A549 treated with AZD9567 at 1 μM for 4 hours (cell line): Measurements from ENCODE around the gene PDXP. TPM values are rescaled to one million over a fixed set of nuclear protein-coding genes. Genes with fewer than 3 reads are reported as not detected.

Experiments used
- total RNA-seq: library from RNA; stranded (reverse); fragments of 200-300 nt; extraction: Qiagen RNA extraction; gene quantifications from 5 replicates; pipeline ENCODE4 v1.2.3, GENCODE V29; 2022; ENCODE audit not compliant: insufficient read depth

The PDXP gene, protein sequence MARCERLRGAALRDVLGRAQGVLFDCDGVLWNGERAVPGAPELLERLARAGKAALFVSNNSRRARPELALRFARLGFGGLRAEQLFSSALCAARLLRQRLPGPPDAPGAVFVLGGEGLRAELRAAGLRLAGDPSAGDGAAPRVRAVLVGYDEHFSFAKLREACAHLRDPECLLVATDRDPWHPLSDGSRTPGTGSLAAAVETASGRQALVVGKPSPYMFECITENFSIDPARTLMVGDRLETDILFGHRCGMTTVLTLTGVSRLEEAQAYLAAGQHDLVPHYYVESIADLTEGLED
- total RNA-seq = 18.0 to 23.4 TPM (median 19.4 TPM) in 5 replicates

DNA sequence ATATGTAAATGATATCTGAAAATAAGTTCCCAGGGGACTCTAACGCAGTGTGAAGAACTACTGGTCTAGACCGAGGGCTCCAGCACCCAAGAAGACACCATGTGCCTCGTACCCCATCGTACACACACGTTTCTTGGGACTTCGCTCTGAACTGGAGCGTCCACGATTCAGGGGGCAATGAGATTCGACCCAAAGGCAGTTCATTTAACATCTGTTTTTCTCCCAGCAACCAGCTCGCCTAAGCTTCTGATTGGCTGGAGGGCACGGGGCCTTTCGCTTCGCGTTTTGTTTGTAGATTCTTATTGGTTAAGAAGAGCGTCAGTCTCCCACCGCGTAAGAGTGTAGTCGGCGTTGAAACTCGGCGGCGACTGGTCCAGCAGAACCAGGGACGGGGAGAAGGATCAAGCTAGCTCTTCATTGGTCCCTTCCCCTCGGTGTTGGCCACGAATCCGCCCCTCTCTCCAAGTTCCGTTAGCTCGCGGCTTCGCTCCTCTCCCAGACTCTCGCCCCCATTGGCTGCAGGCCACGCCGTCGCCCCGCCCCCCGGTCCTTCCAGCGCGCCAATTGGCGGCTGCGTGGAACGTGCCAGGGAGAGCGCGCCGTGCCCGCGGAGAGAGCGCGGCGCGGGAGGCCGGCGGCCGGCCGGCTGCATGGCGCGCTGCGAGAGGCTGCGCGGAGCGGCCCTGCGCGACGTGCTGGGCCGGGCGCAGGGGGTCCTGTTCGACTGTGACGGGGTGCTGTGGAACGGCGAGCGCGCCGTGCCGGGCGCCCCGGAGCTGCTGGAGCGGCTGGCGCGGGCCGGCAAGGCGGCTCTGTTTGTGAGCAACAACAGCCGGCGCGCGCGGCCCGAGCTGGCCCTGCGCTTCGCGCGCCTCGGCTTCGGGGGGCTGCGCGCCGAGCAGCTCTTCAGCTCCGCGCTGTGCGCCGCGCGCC lies at the start of gene PDXP:
Gene PDXP, plus strand, starts transcription at position 591 of the 933 bp plus-strand sequence. Its CDS starts 60 bp downstream, at position 651.

DNA sequence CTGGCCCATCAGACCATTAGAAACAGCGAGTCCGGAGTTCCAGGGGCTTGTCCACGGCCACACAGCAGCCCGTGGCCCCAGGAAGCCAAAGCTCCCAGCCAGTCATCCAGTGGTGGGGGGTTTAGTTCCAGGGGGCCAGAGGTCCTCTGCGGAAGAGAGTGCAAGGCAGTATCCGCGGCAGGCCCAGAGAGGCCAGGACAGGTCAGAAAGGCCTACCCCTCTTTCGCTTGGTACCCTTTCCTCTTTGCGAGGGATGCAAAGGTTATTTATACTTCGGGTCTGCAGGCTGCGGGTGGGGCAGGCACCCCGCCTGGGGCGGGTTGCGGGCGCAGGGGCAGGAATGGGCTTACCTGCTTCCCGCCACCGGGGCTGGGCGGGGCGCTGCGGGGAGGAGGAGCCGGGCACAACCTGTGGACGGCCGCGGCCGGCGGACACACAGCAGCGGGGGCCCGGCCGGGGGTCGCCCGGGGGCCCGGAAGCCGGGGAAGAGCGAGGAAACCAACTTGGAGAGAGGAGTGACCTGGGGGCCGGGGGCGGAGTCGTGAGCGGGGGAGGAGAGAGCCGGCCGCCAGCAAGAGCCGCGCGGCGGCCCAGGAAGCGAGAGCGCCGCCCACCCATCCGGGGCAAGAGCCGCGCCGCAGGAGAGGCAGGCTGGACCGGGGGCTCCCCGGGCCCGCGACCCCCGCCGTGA lies 19.3 kb upstream of the PDXP start, which contains the start of gene SH3BP1:
Gene SH3BP1, plus strand, starts transcription at position 600 of the 691 bp plus-strand sequence. CDS start 119 bp downstream, outside the sequence.

DNA sequence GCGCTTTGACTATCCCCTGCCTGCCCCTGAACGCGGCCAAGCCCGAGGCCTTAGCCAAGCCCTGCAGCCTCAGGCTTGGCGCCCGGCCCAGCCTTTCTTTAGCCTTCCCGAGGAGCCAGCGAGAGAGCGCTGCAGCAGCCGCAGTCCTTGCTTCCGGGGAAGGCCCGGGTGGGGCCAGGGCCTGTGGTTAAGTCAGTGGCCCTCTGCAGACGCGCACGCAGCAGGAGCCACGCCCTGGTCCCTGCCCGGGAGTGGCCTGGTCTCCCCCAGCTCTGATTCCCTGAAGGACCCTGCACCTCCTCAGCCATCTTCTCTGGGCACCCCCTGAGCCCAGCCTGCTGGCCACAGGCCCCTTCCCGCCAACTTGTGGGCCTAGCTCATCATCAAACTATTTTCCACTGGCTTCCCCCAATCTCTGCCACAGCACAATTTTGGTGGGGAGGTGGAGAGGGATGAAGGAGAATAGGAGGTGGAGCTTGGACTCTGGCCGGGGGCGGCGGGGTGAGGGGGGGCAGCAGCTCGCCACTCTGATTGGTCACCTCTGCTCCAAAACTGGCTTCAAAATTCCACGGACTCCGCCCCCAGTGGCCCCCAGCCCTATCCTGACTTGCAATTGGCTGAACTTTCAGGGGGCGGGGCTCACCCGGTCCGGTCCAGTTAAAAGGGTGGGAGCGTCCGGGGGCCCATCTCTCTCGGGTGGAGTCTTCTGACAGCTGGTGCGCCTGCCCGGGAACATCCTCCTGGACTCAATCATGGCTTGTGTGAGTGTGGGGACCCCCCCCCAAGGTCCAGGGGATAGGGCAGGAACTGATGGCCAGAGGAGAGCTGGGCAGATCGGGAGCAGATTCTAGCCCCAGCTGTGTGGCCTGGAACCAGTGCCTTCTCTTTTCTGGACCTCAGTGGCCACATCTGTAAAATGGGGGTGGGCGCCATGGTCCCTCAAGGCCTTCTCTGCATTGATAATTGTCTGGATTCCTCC lies 16.7 kb downstream of the PDXP start, which contains the start of gene LGALS1:
Gene LGALS1, plus strand, starts transcription at position 686 of the 979 bp plus-strand sequence. Its CDS starts 67 bp downstream, at position 753.

DNA sequence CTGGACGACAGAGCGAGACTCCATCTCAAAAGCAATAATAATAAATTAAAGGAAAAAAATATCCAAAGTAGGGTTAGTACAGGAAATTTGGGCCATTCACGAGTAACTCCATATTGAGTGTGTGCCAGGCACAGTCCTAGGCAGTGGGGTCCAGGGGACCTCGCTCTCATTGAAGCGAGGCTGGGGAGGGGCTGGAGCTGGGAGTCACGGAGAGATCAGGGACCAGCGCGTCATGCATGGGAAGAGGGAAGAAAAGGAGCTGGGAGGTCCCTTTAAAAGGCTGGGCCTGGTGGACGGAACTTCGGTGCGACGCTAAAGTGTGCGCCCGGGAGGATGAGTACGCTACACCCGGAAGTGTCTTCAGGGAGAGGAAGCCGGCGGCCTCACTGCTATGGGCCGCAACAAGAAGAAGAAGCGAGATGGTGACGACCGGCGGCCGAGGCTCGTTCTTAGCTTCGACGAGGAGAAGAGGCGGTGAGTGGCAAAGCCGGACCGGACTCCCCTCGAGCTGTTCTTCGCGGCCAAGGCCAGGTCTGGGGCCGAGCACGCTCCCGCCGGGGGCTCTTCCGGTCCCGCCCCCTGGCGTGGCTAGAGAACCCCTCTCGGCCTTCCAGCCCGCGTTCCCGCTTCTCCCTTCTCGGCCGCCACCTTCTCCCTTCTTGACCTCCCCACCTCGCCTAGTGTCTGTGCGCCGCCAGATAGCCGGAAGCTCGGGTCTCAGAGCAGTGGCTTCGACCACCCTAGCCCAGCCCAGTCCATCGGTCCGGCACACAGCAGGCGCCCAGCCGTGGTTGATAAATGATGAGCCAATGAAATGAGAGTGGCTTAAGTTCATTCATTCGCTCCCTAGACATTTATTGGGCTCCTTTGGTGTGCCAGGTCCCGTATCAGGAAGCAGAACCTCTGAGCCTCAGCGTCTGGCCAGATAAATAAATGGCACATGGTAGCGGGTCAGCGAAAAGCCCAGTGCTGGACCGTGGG lies 27.8 kb downstream of the PDXP start, which contains the start of gene NOL12:
Gene NOL12, plus strand, starts transcription at position 342 of the 981 bp plus-strand sequence. Its CDS starts 50 bp downstream, at position 392.

DNA sequence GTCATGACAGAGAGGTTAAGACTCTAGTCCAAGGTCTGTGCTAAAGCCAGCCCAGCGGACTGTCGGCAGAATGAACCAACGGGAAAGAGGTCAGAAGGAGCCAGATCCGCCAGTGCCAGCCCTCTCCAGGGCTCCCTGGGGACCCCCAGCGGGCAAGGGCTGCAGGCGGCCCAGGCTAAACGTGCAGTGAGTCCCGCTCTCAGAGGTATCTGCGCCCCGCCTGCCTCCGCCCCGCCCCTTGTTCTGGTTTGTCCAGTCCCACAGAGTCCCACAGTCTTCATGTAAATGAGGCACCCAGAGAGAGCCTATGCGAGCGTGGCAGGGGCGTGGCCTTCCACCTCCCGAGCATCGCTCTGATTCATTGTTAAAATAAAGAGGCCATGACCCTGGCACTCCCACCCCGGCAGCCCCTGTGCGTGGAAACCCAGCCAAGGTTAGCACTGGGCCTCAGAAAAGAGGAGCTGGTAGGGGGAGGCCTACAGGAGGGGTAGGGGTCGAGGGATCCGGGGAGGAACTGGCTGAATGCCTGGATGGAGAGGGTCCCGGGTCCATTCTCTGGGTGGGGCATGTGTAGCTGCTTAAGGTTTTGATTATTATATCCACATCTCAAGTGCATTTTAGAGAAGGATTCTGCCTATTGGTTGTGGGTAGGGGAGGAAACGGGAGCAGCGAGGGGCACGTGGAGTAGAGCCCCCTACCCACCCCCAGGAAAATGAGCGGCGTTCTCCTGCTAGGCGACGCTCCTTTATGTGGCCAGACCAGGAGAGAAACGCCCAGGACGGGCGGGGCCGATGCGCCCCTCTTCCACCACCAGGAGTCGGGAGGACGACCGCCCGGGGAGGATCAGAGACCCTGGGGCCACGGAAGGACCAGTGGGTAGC lies 38.4 kb downstream of the PDXP start, which contains the start of gene TRIOBP:
Gene TRIOBP, plus strand, starts transcription at position 392 of the 881 bp plus-strand sequence. CDS start 4,318 bp downstream, outside the sequence.

Other genes starting within 250 kb of the PDXP start
- 3.0 to 5.1 TPM (median 4.7 TPM) in 5 replicates for gene ELFN2, start 231.2 kb upstream of the PDXP start, total RNA-seq
- gene MFNG, start 172.3 kb upstream of the PDXP start, total RNA-seq = 0.98 to 5.4 TPM (median 1.2 TPM) in 5 replicates
- gene CARD10, start 139.3 kb upstream of the PDXP start, total RNA-seq = 19.4 to 30.5 TPM (median 28.8 TPM) in 5 replicates
- gene CDC42EP1, start 98.2 kb upstream of the PDXP start, total RNA-seq = 23.8 to 31.6 TPM (median 29.4 TPM) in 5 replicates
- 0.16 to 7.6 TPM (median 0.24 TPM) in 3 of 5 replicates, not detected in the others for gene LGALS2, start 78.6 kb upstream of the PDXP start, total RNA-seq
- 12.4 to 23.6 TPM (median 22.5 TPM) in 5 replicates for gene GGA1, start 49.9 kb upstream of the PDXP start, total RNA-seq
- gene SH3BP1, start 19.1 kb upstream of the PDXP start, total RNA-seq = 0.99 to 2.4 TPM (median 1.7 TPM) in 4 of 5 replicates, not detected in the other
- 1,142 to 1,386 TPM (median 1,326 TPM) in 5 replicates for gene LGALS1, start 16.9 kb downstream of the PDXP start, total RNA-seq
- gene NOL12, start 27.6 kb downstream of the PDXP start, total RNA-seq = 23.6 to 28.0 TPM (median 25.5 TPM) in 5 replicates
- 23.6 to 36.5 TPM (median 31.7 TPM) in 5 replicates for gene TRIOBP, start 38.3 kb downstream of the PDXP start, total RNA-seq
- gene GCAT, start 149.2 kb downstream of the PDXP start, total RNA-seq = 1.9 to 4.7 TPM (median 3.4 TPM) in 5 replicates
- gene GALR3, start 164.7 kb downstream of the PDXP start, total RNA-seq = not detected in 5 replicates
- gene ANKRD54, start 185.6 kb downstream of the PDXP start, total RNA-seq = 21.1 to 24.9 TPM (median 23.3 TPM) in 5 replicates
- gene EIF3L, start 190.7 kb downstream of the PDXP start, total RNA-seq = 259 to 328 TPM (median 285 TPM) in 5 replicates
- 15.2 to 18.2 TPM (median 17.6 TPM) in 5 replicates for gene MICALL1, start 247.6 kb downstream of the PDXP start, total RNA-seq